SHP77 treated with DMSO at 0.1 percent for 48 hours (cell line): Measurements from ENCODE around the gene APCDD1.
A peak's percentile ranks its signal among the peaks of the same experiment; 100 is the strongest.
"Not testable (repeated sequence)": the region's sequence is repeated elsewhere in the genome, so short reads cannot be mapped to it uniquely, and the experiment has no call there.

Source experiments
- DNase-seq: peaks from one replicate; lab custom pipeline; 2025; lab: John Stamatoyannopoulos, UW

Gene APCDD1

DNA sequence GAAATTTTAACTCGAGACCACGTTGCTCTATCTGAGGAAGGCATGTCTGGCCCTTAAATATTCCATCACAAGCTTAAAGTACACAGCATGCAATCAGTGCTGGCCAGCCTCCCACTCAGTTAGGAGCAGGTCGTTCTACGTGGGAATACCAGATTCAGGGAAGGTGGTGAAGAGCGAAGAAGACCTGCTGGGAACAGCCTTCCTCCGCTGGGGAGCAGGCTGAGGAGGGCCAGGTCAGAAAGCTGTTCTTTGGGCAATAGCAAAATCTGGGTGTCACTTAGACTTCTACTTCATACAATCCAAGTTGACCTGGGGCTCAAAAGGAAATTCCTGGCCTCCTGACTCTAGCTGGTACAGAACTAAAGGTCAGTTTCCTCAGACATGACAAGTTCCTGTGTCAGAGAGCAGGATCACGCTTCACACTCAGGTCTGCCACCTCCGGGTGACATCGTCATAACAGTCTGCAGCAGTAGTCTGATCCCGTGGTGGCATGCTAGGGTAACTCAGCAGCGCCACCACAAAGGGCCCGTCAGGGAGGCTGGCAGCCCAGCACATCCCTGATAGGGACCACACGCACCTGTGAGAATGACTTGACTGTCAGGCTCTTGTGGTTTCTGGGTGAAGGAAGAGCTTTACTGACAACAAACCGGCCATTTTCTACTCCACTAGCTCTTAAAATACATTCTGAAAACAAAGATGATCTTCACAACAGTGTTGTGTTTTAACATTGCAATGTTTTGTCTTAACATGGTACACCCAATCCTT is 36.1 kb downstream of the APCDD1 start:
- DNase-seq = peak; percentile 44

DNA sequence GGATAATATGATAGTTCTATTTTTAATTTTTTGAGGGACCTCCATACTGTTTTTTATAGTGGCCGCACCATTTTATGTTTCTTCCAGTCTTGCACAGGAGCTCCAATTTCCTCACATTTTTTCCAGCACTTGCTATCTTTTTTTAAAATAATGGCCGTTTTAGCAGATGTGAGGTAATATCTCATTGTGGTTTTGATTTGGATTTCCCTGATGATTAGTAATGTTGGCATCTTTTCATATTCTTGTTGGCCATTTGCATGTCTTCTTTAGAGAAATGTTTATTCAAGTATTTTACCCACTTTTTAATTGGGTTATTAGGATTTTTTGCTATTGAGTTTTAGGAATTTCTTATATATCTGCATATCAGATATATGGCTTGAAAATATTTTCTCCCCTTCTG is 41.5 kb downstream of the APCDD1 start:
- no peak for DNase-seq

DNA sequence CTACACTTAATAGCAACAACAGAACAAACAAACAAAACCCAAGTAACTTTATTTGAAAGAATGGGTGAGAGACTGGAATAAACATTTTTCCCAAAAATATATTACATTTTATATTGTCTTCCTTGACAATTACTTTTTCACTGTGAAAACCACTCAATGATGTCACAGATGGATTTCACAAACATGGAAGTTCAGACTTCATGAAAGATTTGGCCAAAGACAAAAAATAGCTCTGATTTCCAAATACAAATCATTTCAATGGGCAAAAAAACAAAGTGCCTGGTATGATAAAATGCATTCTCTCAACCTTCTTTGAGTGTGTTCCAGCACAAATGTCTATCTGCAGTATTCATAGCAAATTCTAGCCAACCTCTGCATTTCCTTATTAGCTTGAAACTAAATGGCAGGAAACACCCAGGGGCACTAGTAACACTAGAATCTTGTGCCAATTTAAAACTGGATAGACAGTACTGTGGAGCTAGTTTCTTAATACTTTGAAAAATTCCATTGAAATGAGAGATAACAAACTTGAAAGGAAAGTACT is 42.8 kb downstream of the APCDD1 start:
- no peak for DNase-seq

DNA sequence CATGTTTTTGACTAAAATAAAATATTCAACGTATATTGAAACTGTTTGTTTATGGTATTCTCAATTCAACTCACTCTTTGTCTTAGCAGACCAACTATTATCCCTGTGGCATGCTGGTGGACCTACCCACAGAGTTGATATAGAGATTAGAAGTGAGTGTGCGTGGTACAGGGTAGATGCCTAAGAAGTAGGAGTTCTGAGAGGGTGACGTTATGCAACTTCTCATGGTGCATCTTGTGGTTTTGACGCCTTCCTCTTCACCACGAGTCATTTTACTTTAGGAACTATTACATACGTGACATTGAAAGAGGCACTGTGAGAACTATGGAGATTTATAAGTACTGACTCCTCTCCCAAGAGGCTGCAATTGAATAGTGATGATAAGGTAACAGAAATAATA is 44.8 kb downstream of the APCDD1 start:
- DNase-seq = no peak

DNA sequence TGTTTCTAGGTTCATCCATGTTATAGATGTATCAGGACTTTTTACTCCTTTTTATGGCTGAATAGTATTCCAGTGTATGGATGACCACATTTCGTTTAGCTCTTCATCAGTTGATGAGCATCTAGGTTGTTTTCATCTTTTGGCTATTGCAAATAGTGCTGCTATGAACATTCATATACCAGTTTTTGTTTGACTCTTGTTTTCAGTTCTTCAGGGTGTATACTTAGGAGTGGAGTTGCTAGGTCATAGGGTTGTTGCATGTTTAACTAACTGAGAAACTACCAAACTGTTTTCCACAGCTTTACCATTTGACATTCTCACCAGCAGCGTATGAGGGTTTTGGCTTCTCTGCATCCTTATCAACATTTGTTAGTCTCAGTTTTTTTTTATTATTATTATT is 45.6 kb downstream of the APCDD1 start:
- DNase-seq = no peak

DNA sequence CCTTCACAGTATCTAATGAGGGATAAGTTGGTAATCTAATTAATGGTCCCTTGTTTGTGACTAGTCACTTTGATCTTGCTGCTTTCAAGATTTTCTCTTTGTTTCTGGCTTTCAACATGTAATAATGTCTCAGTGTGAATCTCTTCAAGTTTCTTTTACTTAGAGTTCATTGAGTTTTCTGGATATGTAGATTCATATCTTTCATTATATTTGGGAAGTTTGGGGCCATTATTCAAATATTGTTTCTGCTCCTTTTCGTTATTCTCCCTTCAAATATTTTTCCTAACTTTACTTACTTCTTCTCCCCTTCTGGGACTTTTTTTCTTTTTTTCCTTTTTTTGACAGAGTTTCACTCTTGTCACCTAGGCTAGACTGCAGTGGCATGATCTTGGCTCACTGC is 50.3 kb downstream of the APCDD1 start:
- DNase-seq = no peak

DNA sequence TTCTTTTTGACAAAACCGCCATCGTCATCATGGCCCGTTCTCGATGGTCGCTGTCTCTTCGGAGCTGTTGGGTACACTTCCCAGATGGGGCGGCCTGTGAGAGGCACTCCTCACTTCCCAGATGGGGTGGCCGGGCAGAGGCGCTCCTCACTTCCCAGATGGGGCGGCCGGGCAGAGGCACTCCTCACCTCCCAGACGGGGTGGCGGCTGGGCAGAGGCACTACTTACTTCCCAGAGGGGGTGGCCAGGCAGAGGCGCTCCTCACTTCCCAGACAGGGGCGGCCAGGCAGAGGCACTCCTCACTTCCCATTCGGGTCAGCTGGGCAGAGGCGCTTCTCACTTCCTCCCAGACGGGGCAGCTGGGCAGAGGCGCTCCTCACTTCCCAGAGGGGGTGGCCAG is 51.5 kb downstream of the APCDD1 start:
- DNase-seq = not testable (repeated sequence)

DNA sequence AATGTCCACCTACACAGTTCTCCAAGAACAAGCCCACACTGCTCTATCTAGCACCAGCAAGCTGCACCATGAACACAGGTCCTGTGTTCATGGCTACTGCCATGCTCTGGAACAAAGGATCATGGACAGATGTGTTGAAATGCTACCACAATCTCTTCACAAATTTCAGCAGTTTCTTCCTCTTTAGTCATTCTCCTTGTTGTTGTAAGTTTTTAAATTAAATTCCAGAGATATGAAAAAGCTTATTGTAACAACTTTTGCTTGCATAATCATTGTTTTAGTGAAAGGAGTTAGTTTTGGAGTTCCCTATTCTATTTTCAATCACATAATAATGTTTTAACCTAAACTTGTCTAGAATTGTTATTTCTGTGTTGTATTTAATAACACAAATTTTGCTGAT is 54.2 kb downstream of the APCDD1 start:
- DNase-seq = no peak

DNA sequence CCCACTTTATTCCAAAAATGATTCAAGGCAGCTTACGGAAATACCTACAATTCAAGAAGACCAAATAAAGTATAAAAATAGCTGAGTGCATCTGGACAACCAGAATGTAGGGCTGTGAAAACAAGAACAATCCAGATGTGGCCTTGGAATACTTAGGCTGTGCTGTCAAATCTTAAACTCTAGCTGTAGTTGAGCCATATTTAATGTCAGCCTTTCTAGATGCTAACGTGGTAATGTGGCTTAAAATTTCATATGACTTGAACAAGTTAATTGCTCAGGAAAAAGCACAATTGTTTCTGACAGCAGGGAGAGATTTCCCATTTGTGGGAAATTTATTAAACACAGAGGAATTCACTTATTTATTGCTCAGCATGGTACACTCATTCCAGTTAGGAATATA is 56.8 kb downstream of the APCDD1 start:
- no peak for DNase-seq

DNA sequence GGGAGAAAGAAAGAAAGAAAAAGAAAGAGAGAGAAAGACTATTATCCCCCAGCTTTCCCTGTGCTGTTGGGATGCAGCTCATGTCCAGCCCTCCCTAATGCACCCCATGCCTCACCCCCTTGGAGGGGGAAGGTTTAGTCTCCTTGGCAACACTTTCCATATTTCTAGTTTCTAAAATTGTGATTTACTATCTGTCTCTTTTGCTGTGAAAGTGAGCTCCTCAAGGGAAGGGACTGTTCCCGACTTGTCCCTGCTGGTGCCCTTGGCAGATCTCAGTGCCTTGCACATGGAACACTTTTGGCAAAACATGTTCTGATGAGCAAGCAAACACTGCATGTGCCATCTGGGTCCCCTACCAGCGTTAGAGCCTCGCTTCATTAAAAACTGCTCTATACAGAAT is 59.6 kb downstream of the APCDD1 start:
- DNase-seq = no peak

DNA sequence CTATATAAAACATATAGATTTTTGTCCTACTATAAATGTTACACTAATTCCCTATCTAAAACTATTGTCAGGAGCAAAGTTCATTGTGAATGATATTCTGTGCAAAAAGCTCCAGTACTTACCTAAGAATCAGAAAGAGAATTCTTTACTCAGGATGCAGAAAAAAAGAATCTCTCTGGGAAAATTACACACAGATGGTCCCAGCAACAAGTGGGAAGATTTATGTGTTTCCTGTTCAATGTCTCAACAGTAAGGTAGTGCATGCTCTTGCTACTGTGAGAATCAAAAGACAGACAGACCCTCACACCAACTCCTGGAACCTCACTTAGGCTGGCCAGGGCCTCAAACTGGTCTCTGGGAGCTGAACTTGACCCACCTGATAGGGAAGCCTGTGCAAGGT is 60.2 kb downstream of the APCDD1 start:
- DNase-seq = no peak

DNA sequence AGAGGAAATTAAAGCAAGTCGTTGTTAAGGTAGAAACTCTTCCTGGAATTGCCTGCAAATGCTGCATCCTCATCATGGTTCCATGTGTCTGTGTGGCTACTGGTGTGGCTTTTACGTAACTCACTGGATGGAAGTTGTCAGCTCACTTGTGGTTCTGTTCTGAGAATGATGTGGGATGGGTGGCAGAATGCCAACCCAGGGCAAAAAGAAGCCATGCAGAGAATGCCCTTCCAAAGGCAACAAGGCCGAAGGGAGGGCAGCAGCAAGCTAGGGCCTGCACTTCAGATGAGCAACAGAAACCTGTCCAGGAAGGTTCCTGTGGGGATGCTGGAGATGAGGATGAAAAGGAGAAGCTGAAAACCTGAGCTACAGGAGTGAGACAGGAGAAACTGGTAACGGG is 61.0 kb downstream of the APCDD1 start:
- DNase-seq = no peak

DNA sequence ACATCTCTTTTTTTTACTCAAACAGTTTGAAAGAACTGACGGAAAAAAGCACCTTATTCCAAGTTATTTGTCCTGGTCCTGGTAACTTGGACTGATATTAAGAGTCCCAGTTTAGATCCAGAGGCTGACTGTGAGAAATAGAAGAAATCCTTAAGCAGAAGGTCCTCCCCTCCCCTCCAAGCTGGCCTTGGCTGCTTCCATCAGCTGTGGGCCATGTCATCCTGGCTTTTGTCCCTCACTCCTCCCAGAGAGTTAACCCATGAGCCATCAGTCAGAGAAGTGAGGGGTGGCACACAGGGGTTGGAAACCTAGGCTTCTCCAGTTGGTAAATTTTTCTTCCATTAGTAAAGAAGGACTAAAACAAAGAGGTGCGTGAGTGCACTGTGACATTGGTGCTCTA is 61.6 kb downstream of the APCDD1 start:
- DNase-seq = no peak

DNA sequence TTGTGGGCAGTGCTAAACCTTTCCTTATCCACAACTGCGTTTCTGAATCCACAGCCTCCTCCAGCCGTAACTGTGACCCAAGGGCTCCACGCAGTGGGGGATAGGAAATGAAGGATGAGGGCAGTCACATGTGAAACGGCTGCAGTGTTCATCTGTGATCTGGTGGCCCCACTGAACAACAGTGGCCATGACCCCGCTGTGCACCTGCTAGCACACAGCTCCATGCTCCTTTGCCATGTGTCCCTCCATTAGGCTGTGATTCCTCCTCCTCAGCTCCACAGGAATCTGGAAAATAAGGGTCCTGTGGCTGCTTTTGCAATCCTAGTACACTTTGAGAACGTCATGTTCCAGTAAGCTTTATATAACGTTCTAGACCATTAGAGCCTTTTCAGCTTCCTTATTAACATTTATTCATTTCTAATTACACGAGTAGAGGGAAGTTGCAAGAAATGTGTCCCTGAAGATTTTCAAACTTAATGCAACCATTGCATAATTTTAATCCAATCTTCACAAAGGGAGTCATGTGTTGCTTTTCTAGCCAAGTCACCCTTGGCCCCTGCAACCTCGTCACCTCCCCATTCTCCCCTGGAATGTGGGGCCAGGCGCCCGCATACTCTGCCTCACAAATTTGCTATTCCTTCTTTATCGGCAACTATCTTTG is 64.3 kb downstream of the APCDD1 start:
- peak; percentile 36 for DNase-seq

DNA sequence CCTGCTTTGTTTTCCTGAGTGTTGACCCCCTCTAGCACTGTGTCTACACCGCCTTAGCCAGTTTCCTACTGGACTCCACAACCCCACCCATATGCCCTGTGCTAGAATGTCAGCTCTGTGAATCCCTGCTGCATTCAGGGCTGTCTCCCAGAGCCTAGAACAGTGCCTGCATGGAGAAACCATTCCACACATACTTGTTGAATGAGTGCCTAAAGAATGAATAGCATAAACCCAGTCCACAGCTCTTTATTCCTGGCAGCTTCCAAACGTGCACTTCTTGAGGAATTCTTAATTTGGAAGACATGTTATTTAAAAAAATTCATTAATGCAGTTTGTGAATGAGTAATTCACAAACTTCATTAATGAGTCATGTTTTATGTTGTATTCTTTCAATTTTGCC is 64.9 kb downstream of the APCDD1 start:
- DNase-seq = no peak

DNA sequence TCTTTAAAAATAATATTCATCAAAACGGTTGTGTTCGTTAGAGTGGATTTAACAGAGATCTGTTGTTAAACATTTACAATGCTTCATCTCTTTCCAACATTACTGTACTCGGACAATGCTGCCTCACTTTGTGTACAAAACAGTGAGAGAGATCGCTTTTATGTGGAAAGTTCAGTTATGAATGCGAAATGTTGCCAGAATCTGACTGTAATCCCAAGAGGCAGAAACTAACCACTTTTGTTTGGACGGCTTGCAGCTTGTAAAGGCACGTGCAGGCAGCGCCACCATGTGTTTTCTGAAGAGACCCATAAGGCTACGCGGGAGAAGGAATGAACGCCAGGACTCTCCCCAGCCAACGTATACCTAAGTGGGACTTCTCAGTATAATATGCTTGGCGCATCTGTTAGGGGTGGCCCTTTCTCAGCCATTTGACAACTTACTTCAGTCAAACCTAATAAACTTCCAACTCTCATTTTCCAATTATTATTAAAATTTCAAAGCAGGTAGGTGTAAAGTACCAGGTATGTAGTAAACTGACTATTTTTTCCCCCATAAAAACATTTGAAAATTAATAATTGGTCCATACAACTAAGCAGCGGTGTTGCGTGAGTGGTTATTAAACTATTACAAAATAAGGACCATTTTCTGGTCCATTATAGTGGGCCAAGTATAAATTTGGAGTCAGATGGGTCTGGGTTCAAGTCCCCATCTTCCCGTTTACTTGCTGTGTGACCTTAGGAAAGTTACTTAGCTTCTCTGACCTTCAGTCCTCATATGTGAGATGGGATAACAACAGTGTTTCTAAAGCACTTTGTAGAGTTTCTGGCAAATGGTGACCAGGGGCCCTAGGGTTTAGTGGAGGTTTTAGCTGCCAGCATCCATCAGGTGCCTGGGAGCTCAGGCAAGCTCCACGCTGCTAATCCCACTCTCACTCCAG is 65.8 kb downstream of the APCDD1 start:
- peak; percentile 49 for DNase-seq

DNA sequence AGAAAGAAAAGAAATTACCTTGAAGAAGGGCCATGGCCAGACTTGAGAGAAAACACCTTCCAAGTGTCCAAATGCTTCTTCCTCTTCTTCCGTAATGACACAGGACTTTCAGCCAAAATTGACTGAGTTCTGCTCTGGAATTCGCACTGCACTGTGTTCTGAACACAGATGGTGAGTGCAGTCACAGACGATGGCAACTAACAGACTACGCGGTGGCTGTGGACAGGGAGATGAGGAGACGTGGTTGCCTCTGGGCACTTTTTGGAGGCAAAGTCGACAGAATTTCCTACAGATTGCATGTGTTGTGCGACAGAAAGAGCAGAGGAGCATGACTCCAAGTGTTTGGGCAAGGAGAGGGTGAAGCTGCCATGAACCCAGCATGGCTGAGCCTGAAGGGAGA is 67.1 kb downstream of the APCDD1 start:
- no peak for DNase-seq

DNA sequence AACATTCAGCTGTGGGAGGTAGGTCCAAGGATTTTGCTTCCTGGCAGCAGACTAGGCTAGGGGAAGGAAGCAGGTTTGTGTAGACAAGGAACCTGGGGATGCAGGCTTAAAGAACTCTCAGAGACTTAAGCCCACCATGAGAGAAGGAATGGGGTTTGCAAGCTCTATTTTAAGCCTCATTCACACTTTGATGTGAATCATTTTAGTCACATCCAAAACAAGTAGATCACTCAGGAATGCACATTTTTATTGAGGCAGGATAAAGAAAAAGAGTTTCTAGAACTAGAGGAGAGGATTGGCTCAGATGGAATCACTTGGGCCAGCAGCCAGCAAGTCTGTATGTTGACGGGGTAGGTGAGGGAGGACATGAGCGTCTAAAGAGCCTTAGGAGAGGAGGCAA is 68.1 kb downstream of the APCDD1 start:
- no peak for DNase-seq

DNA sequence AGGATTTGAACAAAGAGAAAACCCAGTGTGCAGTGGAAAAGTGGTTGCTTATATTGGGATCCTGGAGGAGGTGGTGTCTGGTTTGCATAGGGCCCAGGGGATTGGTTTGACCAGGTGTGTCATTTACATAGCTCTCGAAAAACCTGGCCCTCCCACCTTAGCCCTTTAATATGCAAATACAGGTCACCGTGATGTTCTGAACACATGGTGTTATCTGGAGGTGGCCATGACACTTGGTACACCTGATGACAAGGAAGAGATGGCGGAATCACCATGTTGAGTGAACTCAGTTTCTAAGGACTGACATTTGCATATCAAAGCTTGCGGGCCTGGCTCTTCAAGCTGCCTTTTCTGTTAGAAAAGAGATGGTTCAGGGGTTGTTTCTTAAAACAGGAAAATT is 69.1 kb downstream of the APCDD1 start:
- DNase-seq = no peak

DNA sequence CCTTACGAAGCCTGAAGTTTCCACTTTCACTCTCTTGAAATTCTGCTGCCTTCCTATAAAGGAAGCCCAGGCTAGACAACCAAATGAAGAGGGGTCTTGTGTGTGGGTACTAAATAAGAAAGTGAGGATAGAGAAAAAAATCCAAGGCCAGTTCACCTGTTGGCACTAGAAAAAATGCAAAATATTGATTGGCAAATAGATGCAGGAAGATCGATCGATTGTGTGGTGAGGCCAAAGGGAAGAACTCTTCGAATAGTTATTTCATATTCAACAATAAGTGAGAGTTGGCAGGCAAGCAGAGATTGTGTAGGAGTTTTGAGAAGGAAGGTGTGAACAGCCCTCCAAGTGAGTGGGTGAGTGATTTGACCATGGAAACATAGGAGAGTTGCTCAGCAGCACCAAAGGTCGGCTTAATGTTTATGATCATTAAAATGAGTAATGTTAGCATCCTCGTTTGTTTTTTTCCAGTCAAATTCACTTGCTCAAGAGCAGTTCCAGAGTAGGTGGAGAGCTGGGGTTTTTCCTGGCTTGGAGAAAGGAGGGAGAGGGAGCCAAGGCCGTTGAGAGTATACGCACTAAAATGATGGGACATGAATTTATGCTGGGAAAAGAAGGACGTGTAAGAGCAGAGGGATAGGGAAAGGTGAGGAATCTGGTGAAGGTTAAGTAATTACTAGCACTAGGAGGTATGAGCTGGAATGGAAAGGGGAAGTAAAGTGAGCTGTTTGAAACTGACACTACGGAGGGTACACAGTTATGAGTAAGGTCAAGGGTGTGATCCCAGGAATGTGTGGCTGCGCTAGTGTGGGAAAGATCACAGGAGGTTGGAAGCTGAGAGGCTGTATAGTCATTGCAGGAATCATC is 70.3 kb downstream of the APCDD1 start:
- no peak for DNase-seq

DNA sequence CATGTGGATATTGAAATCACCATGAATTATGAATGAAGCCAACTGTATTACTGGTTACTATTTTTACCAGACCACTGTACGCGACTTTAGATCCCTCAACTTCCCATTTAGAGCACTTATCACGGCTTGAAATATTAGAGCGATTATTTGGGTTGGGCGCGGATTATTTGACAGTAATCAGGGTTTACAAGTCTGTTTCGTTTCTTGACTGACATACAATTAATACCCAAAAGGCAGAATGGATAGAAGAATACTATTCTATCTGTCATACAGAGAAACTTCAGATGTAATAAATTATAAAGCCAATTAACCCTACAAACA is 70.9 kb downstream of the APCDD1 start:
- DNase-seq = no peak
